Limb (tissue), 2 donors: ENCODE measurements around the gene ZNF648.
"Not testable (repeated sequence)": the region's sequence is repeated elsewhere in the genome, so short reads cannot be mapped to it uniquely, and the experiment has no call there.

ENCODE experiments used
- DNase-seq, 2 donors: peaks; one replicate each; pipeline ENCODE4 v3.0.0-alpha.2; 2016; ENCODE audit errors: extremely low spot score in 2 of 2

ZNF648 gene

DNA sequence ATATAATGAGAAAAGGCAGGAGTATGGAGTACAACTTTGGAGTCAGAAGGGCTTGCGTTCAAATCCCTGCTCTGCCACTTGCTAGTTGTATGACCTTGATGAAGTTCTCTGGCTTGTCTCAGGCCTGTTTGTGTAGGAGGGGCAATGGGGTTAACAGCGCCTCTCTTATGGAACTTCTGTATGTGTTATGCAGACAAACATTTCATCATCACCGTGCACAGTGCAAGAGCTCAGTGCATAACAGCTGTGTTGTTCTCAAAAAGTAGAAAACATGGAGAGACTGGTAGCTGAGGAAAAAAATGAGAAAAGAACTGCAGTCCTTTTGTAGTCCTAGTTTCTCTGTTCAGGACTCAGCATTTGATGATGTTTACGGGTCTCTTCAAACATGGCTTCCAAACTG, 10.4 kb upstream of the ZNF648 start:
- no peak for DNase-seq

DNA sequence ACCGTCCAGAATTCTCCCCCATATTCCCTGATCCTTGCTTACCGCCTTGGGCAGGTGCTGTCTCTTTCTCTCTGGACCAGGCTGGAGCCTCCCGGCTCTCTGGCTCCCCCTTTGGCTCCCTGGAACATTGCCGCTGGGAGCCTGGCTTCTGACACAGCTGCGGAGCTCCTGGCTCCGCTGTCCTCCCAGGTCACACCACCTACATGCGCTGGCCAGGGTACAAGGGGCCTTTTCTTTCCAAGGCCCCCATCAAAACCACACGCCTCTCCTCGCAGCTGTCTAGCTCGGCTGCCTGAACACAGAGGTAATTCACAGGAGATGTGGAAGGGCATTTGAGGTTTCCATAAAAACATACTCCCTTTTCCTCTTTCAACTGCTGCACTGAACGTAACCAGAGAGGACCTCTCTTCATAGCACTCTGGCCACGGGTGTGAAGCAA, 7.5 kb upstream of the ZNF648 start:
- DNase-seq: peak; percentile 56 to 82

DNA sequence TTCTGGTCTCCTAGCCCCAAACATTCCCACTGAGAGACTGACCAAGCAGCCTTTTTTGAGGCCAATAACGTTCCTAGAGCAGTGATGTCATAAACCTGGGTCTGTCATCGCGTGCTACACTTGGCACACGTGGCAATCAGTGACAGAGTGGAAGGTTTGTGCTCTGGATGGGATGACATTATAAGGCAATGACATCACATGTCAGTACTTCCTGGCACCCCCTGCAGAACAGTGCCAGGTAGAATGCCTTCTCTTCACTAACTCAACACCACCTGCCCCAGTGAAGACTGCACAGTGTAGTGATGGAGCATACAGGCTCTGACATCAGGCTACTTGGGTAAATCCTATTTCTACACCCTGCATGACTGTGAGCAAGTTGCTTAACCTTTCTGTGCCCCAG, 5.4 kb upstream of the ZNF648 start:
- no peak for DNase-seq

DNA sequence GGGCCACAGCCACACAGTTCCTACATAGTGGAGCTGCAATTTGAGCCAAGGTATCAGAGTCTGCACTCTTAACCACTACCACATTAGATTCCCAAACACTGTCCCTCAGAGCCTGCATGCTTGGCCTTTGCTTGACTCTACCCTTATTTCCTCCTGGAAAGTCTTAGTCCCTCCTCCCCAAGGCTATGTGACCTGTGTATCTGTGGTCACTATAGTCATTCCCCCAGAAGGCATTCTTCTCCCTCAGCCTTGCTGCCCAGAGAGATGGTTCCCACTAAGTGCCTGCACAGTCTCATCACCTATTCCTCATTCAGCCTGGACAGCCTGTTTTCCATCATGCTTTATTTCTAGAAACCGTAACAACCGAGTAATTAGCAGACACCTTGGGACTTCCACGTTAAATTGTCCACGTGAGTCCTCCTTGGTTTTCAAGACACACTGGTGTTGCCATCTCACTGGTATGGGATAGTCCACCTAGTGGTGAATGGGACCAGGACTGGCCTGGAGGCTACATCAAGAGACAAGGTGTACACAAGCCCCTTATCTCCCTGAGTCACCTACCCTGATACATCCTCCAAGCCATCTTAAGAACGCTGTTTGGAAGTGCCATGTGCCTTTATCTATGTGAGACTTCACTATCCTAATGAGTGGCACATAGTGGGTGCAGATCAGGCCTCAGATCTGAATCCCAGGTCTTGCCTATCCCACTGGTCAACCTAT, 3.8 kb upstream of the ZNF648 start:
- DNase-seq: no peak

DNA sequence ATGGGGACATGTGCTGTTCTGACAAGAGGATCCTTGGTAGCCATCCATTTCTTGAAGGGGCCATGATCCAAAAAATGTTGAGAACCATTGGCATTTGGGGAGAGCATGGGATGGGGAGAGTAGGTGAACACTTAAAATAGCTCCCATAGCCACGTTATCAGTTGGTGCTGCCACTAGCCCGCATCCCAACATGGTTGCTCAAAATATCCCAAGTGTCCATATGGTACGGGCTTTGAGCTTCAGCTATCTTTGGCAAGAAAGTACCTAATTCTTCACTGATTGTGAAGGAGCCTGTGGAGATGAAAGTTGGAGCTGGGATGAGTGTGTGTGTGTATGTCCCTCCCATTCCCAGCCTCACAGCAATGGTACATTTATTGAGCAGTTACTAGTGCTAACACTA, 3.1 kb upstream of the ZNF648 start:
- no peak for DNase-seq

DNA sequence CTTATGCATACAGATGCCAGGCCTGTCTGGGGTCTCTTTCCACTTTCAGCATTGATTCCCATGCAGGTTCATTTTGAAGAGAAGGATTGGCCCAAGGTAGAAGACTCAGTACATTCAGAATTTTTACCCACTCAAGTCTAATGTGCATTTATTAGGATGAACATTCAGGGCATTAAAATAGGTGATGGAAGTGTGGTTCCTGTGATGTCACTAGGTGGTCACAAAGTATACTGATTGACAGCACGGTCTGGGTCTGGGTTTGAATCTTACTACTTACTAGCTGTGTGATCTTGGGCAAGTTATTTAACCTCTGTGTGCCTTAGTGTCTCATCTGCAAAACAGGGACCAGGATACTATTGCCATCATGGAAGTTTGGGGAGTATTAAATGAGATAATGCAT, 711 bp upstream of the ZNF648 start:
- no peak for DNase-seq

DNA sequence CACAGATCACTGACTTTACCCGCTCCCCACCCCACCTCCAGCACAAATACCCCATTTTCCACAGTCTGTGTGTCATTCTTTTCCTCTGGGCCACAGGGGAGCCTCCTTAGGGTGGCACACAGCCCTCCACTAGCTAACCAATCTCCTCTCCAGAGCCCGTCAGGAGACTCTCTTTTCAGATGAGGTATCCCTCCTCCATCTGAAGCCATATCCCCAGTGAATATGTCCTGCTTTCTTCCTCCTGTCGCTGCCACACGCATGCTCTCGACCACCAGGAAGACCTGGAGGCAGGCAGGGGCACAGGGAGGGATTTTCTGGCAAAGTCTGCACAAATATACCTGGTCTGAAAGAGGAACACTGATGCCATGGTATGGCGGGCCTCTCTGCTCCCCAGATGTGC, 635 bp downstream of the ZNF648 start:
- no peak for DNase-seq

DNA sequence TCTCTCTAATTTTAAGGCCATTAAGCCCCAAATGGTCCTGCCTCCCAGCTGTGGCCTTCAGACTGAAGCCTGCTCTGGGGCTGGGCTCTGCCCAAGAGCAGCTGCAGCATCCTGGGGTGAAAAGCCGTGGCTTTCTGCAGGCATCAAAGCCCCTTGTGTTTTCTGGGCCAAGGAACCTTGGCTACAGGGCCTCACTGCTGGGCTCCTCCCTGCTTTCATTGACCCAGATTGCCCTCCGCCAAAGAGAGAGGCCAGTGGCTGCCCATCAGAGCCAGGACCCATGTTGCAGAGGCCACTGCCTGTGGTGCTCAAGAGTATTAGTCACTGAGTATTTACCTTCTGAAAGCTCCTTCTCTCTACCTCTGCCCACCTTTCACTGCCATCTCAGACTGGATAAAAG, 1.6 kb downstream of the ZNF648 start:
- DNase-seq: no peak

DNA sequence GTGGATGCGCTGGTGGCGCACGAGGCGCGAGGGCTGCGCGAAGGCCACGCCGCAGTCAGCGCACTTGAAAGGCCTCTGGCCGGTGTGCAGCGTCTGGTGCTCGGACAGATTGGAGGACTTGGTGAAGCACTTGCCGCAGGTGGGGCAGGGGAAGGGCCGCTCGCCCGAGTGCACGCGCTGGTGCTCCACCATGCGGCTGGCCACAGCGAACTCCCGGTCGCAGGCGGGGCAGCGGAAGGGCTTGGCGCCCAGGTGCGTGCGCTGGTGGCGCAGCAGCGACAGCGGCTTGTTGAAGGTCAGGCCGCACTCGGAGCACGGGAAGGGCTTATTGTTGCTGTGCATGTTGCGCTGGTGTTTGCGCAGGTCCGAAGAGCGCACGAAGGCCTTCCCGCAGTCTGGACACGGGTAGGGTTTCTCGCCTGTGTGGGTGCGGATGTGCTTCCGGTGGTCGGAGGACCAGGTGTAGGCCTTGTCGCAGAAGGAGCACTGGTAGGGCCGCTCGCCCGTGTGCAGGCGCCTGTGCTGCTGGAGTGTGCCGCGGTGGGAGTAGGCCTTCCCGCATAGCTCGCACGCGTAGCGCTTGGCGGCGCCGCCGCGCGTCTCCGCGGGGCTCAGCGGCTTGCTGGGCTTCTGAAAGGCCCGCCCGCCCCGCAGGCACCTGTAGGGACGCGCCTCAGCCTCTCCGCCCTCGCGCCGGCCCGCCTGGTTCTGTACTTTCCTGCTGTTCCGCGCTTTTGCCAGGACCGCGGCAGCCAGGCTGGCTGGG, 4.7 kb downstream of the ZNF648 start:
- DNase-seq: no peak

DNA sequence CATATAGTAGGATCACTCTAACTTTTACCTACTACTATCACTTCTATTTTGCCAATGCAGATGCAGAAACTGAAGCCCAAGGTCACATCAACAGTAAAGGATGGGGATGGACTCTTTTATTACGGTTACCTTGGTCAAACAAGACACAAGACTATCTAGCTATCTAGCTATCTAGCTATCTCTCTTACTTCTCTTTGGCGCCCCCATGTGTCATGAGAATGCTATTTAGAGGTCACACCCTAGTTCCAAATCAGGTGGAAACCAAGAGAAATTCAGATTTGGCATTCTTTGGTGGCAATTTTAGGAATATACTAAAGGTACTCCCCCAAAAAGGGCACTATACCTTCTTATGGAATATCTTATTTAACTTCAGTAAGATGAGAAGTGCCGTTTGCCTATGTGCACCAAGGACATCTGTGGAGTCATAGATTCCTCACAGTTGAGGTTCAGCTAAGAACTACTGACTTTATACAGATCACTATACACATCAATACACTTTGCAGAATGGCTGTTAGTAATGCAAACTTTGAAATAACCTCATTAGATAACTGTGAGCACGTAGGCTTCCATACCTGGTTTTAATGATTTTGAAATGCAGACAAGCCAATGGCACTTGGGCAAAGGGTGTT, 6.7 kb downstream of the ZNF648 start:
- no peak for DNase-seq

DNA sequence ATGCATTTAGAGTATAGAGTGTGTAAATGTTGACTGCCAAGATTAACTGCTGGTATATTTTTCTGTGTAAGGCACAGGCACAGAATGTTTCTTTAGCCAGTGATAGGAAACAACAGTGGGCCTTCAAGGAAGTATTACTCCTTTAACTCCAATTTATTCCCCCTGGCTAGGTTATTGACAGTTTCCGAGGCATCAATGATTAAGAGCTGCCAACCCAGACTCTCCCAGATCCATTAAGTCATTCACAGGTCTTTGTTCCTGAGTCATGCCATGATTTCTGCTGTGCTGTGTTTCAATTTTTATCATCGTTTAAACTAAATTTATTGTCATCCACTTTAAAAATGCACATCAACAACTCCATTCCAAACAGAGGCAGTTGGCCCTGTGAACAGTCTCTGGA, 9.2 kb downstream of the ZNF648 start:
- no peak for DNase-seq

DNA sequence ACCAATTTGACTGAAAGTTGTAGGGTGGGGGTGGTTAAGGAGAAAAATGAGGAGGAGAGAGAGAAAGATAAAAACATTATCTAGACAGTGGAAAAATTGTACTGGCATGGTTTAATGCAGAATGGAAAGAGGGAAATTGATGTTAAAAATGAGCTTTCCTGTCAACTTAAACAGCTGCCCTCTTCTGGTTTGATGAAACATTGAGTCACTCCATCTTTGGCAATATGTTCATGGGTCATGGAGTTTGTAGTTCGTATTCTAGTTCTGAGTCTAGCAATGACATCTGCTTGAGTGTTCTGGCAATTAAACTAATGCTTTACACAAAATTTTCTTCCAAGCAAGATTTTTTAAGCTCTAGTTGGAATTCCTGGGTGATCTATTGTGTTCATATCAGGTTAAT, 9.6 kb downstream of the ZNF648 start:
- no peak for DNase-seq

DNA sequence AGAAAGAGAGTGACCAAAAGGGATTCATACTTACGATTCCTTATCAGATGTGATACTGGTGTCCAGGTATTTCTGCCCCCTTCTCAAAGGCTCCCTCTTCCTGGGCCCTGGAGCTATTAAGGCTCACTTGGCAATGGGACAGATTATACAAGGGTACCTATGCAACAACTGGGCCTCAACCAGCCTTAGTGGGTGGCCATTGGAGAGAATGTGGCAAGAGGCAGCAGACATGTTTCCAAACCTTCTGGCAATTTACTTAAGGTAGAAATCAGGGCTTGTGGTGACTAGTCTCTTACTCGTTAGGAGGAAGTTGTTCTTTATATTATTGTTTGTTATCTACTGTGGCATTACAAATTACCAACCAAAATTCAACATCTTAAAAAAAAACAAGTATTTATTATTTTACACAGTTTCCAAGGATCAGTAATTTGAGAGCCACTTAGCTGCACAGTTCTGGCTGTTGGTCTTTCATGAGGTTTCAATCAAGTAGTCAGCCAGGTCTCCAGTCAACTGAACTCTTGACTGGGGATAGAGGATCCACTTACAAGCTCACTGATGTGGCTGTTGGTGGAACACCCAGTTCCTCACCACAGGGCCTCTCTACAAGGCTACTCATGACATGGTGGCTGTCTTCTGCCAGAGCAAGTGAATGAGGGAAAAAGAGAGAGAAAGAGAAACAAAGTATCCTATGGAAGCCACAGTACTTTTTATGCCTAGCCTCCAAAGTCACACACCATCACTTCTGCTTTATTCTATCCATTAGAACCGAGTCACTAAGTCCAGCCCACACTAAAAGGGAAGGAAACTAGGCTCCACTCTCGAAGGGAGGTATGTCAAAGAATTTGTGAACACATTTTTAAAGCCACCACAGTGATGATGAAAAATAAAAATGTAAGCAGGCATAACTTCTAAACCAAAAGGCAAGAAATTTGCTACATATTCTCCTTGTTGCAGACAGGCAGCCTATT, 10.7 kb downstream of the ZNF648 start:
- DNase-seq: no peak

DNA sequence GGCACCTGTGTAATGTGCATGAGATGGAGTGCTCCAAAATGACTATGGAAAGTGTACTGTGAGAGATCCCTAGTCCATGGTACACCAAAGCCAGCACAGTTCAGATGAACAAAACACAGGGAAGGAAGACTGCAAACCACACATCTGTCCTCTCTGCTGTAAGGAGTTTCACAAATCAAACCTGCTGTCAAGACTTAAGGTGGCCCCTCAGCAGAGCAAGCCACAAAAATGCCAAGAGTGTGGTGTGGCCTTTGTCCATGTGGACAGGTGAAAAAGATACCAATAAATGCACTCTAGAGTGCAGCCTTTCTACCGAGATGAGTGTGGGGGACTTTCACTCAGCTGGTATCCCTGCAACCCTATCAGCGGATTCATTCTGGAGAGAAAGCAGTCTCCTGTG, 12.9 kb downstream of the ZNF648 start:
- DNase-seq: no peak

DNA sequence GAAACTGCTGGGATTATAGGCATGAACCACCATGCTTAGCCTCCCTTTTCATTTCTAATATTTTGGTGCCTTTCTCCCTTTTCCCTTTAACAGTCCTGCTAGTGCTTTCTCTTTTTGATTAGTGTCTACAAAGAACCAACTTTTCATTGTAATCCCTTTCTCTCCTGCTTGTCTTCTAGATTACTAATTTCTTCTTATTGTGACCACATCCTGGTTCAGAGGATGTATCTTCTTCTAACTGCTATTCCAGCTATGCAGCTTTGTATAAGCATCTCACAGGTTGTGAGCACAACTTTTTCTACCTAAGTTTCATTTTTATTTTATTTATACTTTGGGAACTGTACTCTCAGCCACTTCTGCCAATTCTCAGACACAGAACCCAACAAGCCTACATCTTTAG, 14.7 kb downstream of the ZNF648 start:
- DNase-seq: no peak

DNA sequence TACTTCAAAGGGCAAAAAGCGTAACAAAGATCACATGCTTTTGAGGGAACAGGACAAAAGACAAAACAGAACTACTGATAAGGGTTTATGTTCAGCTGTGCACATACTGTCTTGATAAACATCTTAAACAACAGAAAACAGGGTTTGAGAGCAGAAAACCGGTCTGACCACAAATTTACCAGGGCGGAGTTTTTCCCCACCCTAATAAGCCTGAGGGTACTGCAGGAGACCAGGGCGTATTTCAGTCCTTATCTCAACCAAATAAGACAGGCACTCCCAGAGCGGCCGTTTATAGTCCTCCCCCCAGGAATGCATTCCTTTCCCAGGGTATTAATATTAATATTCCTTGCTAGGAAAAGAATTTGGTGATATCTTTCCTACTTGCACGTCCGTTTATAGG, 16.0 kb downstream of the ZNF648 start:
- not testable (repeated sequence) for DNase-seq

DNA sequence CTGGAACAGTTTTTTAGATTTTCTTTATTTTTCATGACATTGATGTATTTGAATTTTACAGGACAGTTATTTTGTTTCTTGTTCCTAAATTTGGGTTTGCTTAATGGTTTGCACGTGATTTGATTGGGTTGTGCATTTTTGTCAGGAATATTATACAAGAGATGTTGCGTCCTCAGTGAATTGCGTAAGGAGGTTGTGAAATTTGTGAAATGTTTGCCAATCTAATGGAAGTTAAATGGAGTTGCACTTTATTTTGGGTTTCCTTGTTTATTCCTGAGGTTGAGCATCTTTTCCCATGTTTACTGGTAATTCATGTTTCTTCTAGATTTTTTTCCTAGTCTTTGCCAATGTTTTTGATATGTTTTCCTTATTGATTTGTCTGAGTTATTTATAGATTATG, 19.9 kb downstream of the ZNF648 start:
- no peak for DNase-seq

DNA sequence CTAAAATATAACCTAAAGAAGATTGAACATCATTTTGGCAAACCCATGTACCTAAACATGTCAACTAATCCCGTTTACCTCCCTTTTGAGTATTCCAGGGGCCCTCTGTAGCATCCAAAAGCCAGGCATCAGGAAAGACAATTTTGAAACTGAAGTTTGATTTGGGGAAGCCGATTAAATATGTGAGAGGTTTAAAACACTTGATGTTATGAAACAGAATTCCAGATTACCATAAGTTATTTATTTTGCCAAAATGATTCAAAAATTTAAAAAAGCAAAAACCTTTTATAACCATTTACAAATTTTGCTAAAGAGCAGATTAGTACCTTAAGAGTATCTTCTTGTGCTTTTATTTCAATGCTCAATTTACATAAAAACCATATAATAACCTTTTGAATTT, 23.3 kb downstream of the ZNF648 start:
- DNase-seq: no peak

DNA sequence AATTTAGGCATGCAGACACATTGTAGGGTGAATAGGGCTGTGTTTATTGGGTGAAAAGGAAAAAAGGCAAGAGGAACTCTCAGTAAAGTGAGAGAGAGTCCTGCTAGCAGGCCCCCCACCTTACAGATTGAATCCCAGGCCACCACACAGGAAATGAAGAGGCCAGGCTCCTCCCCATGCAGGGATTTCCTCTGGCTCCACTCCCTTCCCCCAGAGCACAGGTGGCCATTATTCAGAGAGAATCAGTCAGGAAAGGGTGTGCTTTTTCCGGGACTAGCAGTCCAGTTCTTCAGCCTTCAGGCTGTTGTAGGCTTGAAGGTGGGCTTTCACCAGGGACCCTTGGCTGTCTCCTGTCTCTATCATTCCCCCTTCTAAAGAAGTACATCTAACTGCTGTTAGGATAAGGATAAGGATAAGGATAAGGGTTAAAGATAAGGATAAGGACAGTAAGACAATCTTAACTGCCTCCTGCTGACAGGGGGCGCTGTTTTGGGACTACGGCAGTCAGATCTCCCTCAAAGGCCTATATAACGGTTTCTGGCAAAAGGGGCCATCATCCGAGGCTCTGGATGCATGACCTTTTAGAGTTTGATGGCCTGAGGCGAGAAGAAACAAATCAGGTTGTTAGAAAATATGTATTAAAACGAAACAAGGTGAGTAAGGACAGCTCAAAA, 26.3 kb downstream of the ZNF648 start:
- no peak for DNase-seq

DNA sequence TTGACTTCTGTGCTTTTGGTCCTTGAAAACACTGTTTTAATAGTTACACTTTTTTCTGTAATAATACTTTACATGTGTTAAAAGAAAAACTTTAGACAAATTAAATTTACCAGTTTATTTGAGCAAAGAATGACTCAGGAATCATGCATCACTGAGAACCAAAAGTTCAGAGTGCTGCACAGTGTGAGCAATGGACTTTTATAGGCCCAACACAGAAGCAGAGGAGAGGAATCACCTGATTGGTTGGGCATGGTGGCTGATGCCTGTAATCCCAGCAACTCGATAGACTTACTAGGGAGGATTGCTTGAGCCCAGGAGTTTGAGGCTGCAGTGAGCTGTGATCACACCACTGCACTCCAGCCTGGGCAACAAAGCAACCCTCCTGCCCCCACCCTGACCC, 29.3 kb downstream of the ZNF648 start:
- DNase-seq: no peak
